Lung (tissue), 12 donors: ENCODE results near the gene IGFL4. TPM values are rescaled to one million over a fixed set of nuclear protein-coding genes. Genes with fewer than 3 reads are reported as not detected.

ENCODE experiments used
- ATAC-seq: fragments of 200-7000 bp; cut with Tn5 transposase; one replicate; pipeline ENCODE4 v1.9.1; 2020; ENCODE audit warnings: moderate number of reproducible peaks; ENCODE audit not compliant: insufficient read depth, low FRiP score
- DNase-seq, 3 donors: peaks; one replicate each; pipeline ENCODE4 v3.0.0-alpha.2; 2013 to 2017
- H3K27ac ChIP-seq, 2 donors: one replicate each; pipeline ENCODE4 v1.5.1; 2013; ENCODE audit warnings: mild to moderate bottlenecking in 2 of 2, moderate library complexity in 2 of 2, control low read depth in 1 of 2, inconsistent platforms in 1 of 2, low read depth in 1 of 2, low read length in 1 of 2
- H3K27me3 ChIP-seq, 3 donors: one replicate each; pipeline ENCODE4 v1.5.1; 2013; ENCODE audit warnings: low read length in 2 of 3; ENCODE audit not compliant: control insufficient read depth in 3 of 3, insufficient read depth in 3 of 3
- H3K36me3 ChIP-seq, 4 donors: one replicate each; pipeline ENCODE4 v1.5.1; 2013; ENCODE audit warnings: low read length in 4 of 4, mild to moderate bottlenecking in 1 of 4, moderate library complexity in 1 of 4; ENCODE audit not compliant: control insufficient read depth in 4 of 4, insufficient read depth in 4 of 4
- H3K4me1 ChIP-seq, 5 donors: one replicate each; pipeline ENCODE4 v1.5.1; 2013; ENCODE audit warnings: low read length in 5 of 5, mild to moderate bottlenecking in 2 of 5, moderate library complexity in 1 of 5; ENCODE audit not compliant: control insufficient read depth in 5 of 5, insufficient read depth in 5 of 5
- H3K4me3 ChIP-seq: one replicate; pipeline ENCODE4 v1.5.1; 2013; ENCODE audit warnings: mild to moderate bottlenecking, control low read depth, moderate library complexity
- H3K9ac ChIP-seq, 2 donors: one replicate each; pipeline ENCODE4 v1.5.1; 2013; ENCODE audit warnings: low read length in 2 of 2, control low read depth in 1 of 2; ENCODE audit not compliant: insufficient read depth in 1 of 2
- H3K9me3 ChIP-seq, 4 donors: one replicate each; pipeline ENCODE4 v1.5.1; 2013; ENCODE audit warnings: low read length in 3 of 4, mild to moderate bottlenecking in 1 of 4, moderate library complexity in 1 of 4; ENCODE audit not compliant: control insufficient read depth in 4 of 4, insufficient read depth in 3 of 4
- CTCF ChIP-seq: IDR thresholded peaks from 2 replicates; pipeline ENCODE4 v1.5.1; 2012; ENCODE audit warnings: mild to moderate bottlenecking; ENCODE audit errors: control extremely low read depth, extremely low read depth
- WGBS, 2 donors: extraction: QIAGEN DNeasy Blood & Tissue Kit; methylation state at CpG; one replicate each; pipeline ENCODE4 v1.1.7; 2013; 5-methylcytosine and 5-hydroxymethylcytosine counted together
- polyA plus RNA-seq, 2 donors: library from polyadenylated mRNA; stranded (reverse); fragments of 200-250 nt; gene quantifications; one replicate each; pipeline ENCODE4 v1.2.1, GENCODE V29; 2013
- total RNA-seq, 2 donors: library from RNA; depleted of rRNA in 1 of 2; stranded (reverse); fragments of >200 nt in 1 of 2; gene quantifications; one replicate each; pipeline ENCODE4 v1.2.1, GENCODE V29; 2014 to 2021
- donor health status: control.
- donor health status: control.
- donor health status: Bipolar disorder and iron deficiency.
- donor health status: healthy.
- donor health status: DM: yes; HTN: yes; CAD: no.

Gene IGFL4
- total and polyA plus RNA-seq, 4 donors: not detected

GRCh38 chr19:46066471-46066870 is 25.7 kb upstream of the IGFL4 start:
- no peaks in the 10 kb centered on the region for H3K36me3 ChIP-seq
- H3K4me1 ChIP-seq: no peaks in the 10 kb centered on the region
- H3K27me3 ChIP-seq: peaks cover 3 to 7% (median 3%) of the 10 kb centered on the region in 3 donors
- no peak overlapping the region for H3K27ac ChIP-seq
- no peak for TF ChIP-seq CTCF
- DNase-seq (no peak), ATAC-seq (no peak)
- no peak overlapping the region for H3K4me3 ChIP-seq
- H3K9ac ChIP-seq: no peak overlapping the region
- H3K9me3 ChIP-seq: peaks cover 0 to 3% (median 0%) of the 10 kb centered on the region in 4 donors
- 81 to 92% methylated on average over 1 of the region's 1 CpG for WGBS, 2 donors

GRCh38 chr19:46065486-46066071 is 24.8 kb upstream of the IGFL4 start:
- peaks cover 0 to 3% (median 0%) of the 10 kb centered on the region in 4 donors for H3K9me3 ChIP-seq
- ATAC-seq (no peak), DNase-seq (no peak)
- WGBS, 2 donors: 64 to 77% methylated on average over 7 of the region's 7 CpGs
- no peak overlapping the region for H3K4me3 ChIP-seq
- no peaks in the 10 kb centered on the region for H3K4me1 ChIP-seq
- H3K27me3 ChIP-seq: peaks cover 0 to 7% (median 0%) of the 10 kb centered on the region in 3 donors
- no peaks in the 10 kb centered on the region for H3K36me3 ChIP-seq
- no peak overlapping the region for H3K27ac ChIP-seq
- TF ChIP-seq CTCF: no peak
- no peak overlapping the region for H3K9ac ChIP-seq

GRCh38 chr19:46063201-46063600 is 22.4 kb upstream of the IGFL4 start:
- TF ChIP-seq CTCF: no peak
- Histone ChIP-seq H3K4me3 (no peak overlapping the region), H3K9ac (no peak overlapping the region), H3K36me3 (no peaks in the 10 kb centered on the region), H3K27ac (no peak overlapping the region), H3K27me3 (peaks cover 0 to 7% (median 4%) of the 10 kb centered on the region in 3 donors), H3K4me1 (no peaks in the 10 kb centered on the region), H3K9me3 (peaks cover 0 to 3% (median 3%) of the 10 kb centered on the region in 4 donors)
- ATAC-seq (no peak), DNase-seq (no peak)
- 70 to 79% methylated on average over 3 of the region's 3 CpGs for WGBS, 2 donors

GRCh38 chr19:46060012-46060411 is 19.2 kb upstream of the IGFL4 start:
- Histone ChIP-seq H3K4me1 (no peaks in the 10 kb centered on the region), H3K36me3 (no peaks in the 10 kb centered on the region), H3K9me3 (peaks cover 0 to 3% (median under 1%) of the 10 kb centered on the region in 4 donors), H3K27ac (no peak overlapping the region), H3K9ac (no peak overlapping the region), H3K4me3 (no peak overlapping the region), H3K27me3 (peaks cover 0 to 4% (median 3%) of the 10 kb centered on the region in 3 donors)
- no peak for DNase-seq
- ATAC-seq: no peak
- TF ChIP-seq CTCF: no peak
- WGBS, 2 donors: 86 to 89% methylated on average over 2 of the region's 2 CpGs
